GM12892 (cell line): ENCODE measurements around the gene CCDC106.

Experiments used
- POLR2A ChIP-seq: IDR thresholded peaks from 2 replicates; pipeline ENCODE4 v1.6.1; 2011; ENCODE audit warnings: low read depth, low read length, control low read depth
- POLR2AphosphoS5 ChIP-seq: IDR thresholded peaks from 2 replicates; pipeline ENCODE4 v1.6.1; 2011; ENCODE audit warnings: low read depth, low read length, control low read depth
- TAF1 ChIP-seq: IDR thresholded peaks from 2 replicates; pipeline ENCODE4 v1.6.1; 2011; ENCODE audit warnings: low read depth, mild to moderate bottlenecking, control low read depth, low read length, borderline replicate concordance

DNA sequence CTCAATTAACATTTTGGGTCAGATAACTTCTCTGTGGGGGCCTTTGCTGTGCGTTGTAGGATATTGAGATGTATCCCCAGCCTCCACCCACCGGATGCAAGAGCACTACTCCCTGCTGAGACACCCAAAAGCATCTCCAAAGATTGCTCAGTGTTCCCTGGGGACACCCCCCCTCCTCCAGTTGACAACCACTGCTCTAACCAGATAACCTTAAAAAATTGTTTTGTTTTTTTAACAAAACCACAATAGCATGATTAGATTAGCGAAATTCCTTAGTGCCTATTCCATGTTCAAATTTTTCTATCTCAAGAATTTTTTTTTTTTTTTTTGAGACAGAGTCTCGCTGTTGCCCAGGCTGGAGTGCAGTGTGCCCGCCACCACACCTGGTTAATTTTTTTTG, 24.4 kb downstream of the CCDC106 start:
- TF ChIP-seq POLR2A: no peak
- no peak for TF ChIP-seq TAF1
- TF ChIP-seq POLR2AphosphoS5: no peak
